ENCODE measurements around the gene ZNF124.

GRCh38 chr1:247118946-247119446 is 52.8 kb downstream of the ZNF124 start:
- TF ChIP-seq CTCF (IDR thresholded peaks at IDR 0.05) = peak in 1 of 6 experiments; percentile 17
- no peak for TF ChIP-seq POLR2A (IDR thresholded peaks at IDR 0.05)

All from Peyer's patch (tissue), 4 donors.